ENCODE data around the gene RIT2.

RIT2 gene

GRCh38 chr18:42941021-42941420 is 174.5 kb downstream of the RIT2 start:
- peaks cover 7% of the 10 kb centered on the region for H3K4me1 ChIP-seq (ENCODE audit: control insufficient read depth, insufficient read depth, low read length)
- no peak overlapping the region for H3K4me3 ChIP-seq (ENCODE audit: low read depth, low read length)
- ChIA-PET CTCF (no interaction called here), POLR2A (no interaction called here)
- no peaks in the 10 kb centered on the region for H3K36me3 ChIP-seq (ENCODE audit: control insufficient read depth in 2 of 2, insufficient read depth in 1 of 2, low read length in 2 of 2)
- no peak overlapping the region for H3K27ac ChIP-seq (ENCODE audit: extremely low read depth, low read depth, low read length)
- no peak for TF ChIP-seq ZNF19 (tag by site-specific recombination; IDR thresholded peaks at IDR 0.05; ENCODE audit: low read depth)
- TF ChIP-seq ZNF596 (tag by site-specific recombination; IDR thresholded peaks at IDR 0.05): no peak
- TF ChIP-seq ZNF544 (tag by site-specific recombination; IDR thresholded peaks at IDR 0.05): no peak
- no peak for TF ChIP-seq GLIS1 (tag by site-specific recombination; IDR thresholded peaks at IDR 0.05)
- TF ChIP-seq KLF8 (tag by site-specific recombination; IDR thresholded peaks at IDR 0.05): no peak
- H3K9me3 ChIP-seq (ENCODE audit: control insufficient read depth, insufficient read depth, low read depth, low read length): no peaks in the 10 kb centered on the region

- ChIA-PET CTCF (no interaction called here), POLR2A (no interaction called here)
- TF ChIP-seq ZNF335 (tag by site-specific recombination; conservative IDR thresholded peaks at IDR 0.05) (no peak), FEZF1 (tag by site-specific recombination; IDR thresholded peaks at IDR 0.05) (no peak), KLF9 (tag by site-specific recombination; IDR thresholded peaks at IDR 0.05; ENCODE audit: low read depth) (no peak), ZNF366 (tag by site-specific recombination; conservative IDR thresholded peaks at IDR 0.05) (no peak), HOXC10 (CRISPR knock-in tag; IDR thresholded peaks at IDR 0.05) (no peak), ZNF837 (tag by site-specific recombination; IDR thresholded peaks at IDR 0.05) (no peak), GLI2 (tag by site-specific recombination; IDR thresholded peaks at IDR 0.05; ENCODE audit: borderline replicate concordance, low read depth) (no peak), ZNF138 (tag by site-specific recombination; IDR thresholded peaks at IDR 0.05; ENCODE audit: borderline replicate concordance) (no peak), ZNF423 (tag by site-specific recombination; IDR thresholded peaks at IDR 0.05) (no peak), ZBTB44 (tag by site-specific recombination; IDR thresholded peaks at IDR 0.05) (no peak), ZNF302 (tag by site-specific recombination; IDR thresholded peaks at IDR 0.05; ENCODE audit: low read depth) (no peak), HOXA7 (CRISPR knock-in tag; IDR thresholded peaks at IDR 0.05; ENCODE audit: borderline replicate concordance) (no peak), ZEB2 (tag by site-specific recombination; IDR thresholded peaks at IDR 0.05) (no peak), ZNF133 (tag by site-specific recombination; IDR thresholded peaks at IDR 0.05) (no peak), ZNF341 (tag by site-specific recombination; IDR thresholded peaks at IDR 0.05; ENCODE audit: low read depth) (no peak), TRIM28 (IDR thresholded peaks at IDR 0.05; ENCODE audit: borderline replicate concordance, low read length) (no peak), GLIS1 (tag by site-specific recombination; IDR thresholded peaks at IDR 0.05) (no peak), ZNF658 (tag by site-specific recombination; IDR thresholded peaks at IDR 0.05) (no peak), ZSCAN30 (tag by site-specific recombination; IDR thresholded peaks at IDR 0.05) (no peak)
- Histone ChIP-seq H3K4me1 (ENCODE audit: control insufficient read depth, insufficient read depth, low read length) (peaks cover 7% of the 10 kb centered on the region), H3K9me3 (ENCODE audit: control insufficient read depth, insufficient read depth, low read depth, low read length) (no peaks in the 10 kb centered on the region), H3K4me3 (ENCODE audit: low read depth, low read length) (no peak overlapping the region), H3K27ac (ENCODE audit: extremely low read depth, low read depth, low read length) (no peak overlapping the region), H3K36me3 (ENCODE audit: control insufficient read depth in 2 of 2, insufficient read depth in 1 of 2, low read length in 2 of 2) (no peaks in the 10 kb centered on the region)
Observed at GRCh38 chr18:42937436-42937835, 178.0 kb downstream of the RIT2 start.

- Histone ChIP-seq H3K4me3 (ENCODE audit: low read depth, low read length) (no peak overlapping the region), H3K9me3 (ENCODE audit: control insufficient read depth, insufficient read depth, low read depth, low read length) (no peaks in the 10 kb centered on the region), H3K36me3 (ENCODE audit: control insufficient read depth in 2 of 2, insufficient read depth in 1 of 2, low read length in 2 of 2) (no peaks in the 10 kb centered on the region), H3K27ac (ENCODE audit: extremely low read depth, low read depth, low read length) (no peak overlapping the region), H3K4me1 (ENCODE audit: control insufficient read depth, insufficient read depth, low read length) (peaks cover 9% of the 10 kb centered on the region)
- CTCF ChIA-PET: no interaction called here
- POLR2A ChIA-PET: interaction anchor here (0.6 kb wide), 1 partner anchor 78 kb away, joined by 3 read pairs; no protein-coding TSS in a partner anchor
- no peak for TF ChIP-seq ZNF510 (tag by site-specific recombination; IDR thresholded peaks at IDR 0.05; ENCODE audit: insufficient replicate concordance)
- TF ChIP-seq ZIC2 (tag by site-specific recombination; IDR thresholded peaks at IDR 0.05): no peak
- TF ChIP-seq ZBTB6 (tag by site-specific recombination; IDR thresholded peaks at IDR 0.05): no peak
- TF ChIP-seq YY2 (tag by site-specific recombination; IDR thresholded peaks at IDR 0.05): no peak
- TF ChIP-seq ZNF214 (tag by site-specific recombination; IDR thresholded peaks at IDR 0.05; ENCODE audit: borderline replicate concordance): no peak
- no peak for TF ChIP-seq ZNF155 (tag by site-specific recombination; IDR thresholded peaks at IDR 0.05)
Observed at GRCh38 chr18:42936289-42936688, 179.2 kb downstream of the RIT2 start.
